NCI-H510A treated with DMSO at 0.1 percent for 48 hours (cell line): ENCODE results near the gene ANKRD22.

Experiments used
- DNase-seq: peaks from one replicate; lab custom pipeline; 2025; lab: John Stamatoyannopoulos, UW

The ANKRD22 gene

GRCh38 chr10:88794731-88795130, 56.9 kb downstream of the ANKRD22 start:
- DNase-seq: no peak

DNA sequence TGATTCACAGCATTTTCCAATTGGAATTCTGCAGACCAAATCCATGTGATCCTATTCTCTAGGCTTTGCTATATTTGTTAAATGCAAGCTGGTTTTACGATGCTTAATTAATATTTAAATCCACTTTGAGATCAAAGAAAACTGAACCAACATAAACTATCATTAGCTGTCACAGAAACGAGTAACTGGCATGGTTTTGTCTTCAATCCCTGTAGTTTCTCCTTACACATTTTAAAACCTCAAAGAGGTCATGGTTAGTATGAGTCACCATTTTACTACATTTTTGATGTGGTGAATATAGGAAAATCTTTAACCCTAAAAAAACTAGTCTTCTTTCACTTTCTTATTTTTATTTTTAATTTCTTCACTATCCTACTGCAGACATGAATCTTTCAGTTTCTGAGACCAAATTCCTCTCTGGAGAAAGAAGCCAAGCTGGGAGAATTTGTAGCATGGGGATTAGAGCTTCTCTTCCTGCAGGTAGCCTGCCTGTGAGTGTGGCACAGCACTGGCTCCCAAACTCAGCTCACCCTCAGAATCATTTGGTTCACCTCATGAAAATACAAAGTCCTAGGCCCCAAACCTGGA, 57.8 kb downstream of the ANKRD22 start:
- DNase-seq: no peak

- DNase-seq: no peak
These were observed 59.0 kb downstream of the ANKRD22 start for GRCh38 chr10:88792661-88793060.

- DNase-seq: peak; percentile 4
These were observed 59.7 kb downstream of the ANKRD22 start for GRCh38 chr10:88791924-88792323.

GRCh38 chr10:88788924-88789323, 62.7 kb downstream of the ANKRD22 start:
- no peak for DNase-seq

- no peak for DNase-seq
These were observed 64.2 kb downstream of the ANKRD22 start for GRCh38 chr10:88787463-88787862.

DNA sequence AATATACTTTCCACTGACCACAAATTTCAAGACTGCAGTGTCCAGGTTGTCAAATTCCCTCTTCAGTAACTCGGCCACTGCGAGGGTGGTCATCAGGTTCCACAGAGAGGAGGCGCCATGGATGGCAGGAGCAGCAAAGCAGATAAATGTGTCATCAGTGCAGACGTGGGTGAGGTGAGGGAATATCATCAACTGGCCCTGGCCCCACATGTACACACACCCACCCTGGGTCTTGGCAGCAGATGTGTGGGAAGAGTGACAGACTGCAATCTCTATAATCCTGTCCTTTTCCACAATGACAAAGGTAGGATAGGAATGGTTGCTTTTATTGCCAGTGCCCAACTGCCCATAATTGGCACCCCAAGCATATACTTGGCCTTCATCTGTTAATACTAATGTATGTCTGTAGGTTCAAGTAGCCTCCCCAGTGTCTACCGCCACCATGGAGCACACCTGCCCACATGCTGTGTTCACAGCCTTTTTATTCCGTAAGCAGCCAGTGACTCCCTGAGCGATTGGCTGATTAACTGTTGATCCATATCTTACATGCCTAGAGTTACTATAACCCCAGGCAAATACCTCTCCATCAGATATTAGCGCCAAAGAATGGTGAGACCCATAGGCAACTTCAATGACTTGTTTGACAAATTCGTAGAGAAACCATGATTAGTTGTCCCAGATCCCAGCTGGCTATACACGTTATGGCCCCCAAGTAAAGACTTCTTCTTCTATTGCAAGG, 65.4 kb downstream of the ANKRD22 start:
- DNase-seq: no peak

DNA sequence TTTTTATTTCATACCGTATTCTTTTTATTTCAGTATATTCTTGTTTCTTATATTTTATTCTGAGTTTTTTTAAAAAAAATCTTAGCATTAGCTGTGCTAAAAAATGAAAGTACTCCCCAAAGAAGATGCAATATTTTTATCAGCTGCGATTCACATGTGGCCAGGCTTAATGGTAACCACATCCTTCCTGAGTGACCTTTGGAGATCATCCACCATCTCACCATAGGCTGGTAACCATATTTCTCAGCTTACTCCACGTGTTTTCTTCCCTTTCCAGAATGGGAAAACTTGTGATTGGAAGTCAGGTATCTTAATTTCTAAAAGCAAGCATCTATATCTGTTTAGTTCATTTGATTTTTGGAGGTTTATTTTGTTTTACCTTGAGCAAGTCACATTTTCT, 67.9 kb downstream of the ANKRD22 start:
- DNase-seq: no peak

- no peak for DNase-seq
These were observed 69.4 kb downstream of the ANKRD22 start for GRCh38 chr10:88782222-88782621.

GRCh38 chr10:88781206-88781605, 70.4 kb downstream of the ANKRD22 start:
- DNase-seq: no peak
